ENCODE measurements around the gene AKT1.
A peak's percentile ranks its signal among the peaks of the same experiment; 100 is the strongest.

GRCh38 chr14:104826189-104826860 lies 30.8 kb upstream of the AKT1 start:
- TF ChIP-seq CTCF (IDR thresholded peaks at IDR 0.05; ENCODE audit: low read depth, low read length, missing input control) (peak; percentile 75), MAX (IDR thresholded peaks at IDR 0.05) (no peak), JUND (IDR thresholded peaks at IDR 0.05) (no peak), RAD21 (IDR thresholded peaks at IDR 0.05) (peak; percentile 67 to 71), ZBTB33 (IDR thresholded peaks at IDR 0.05) (no peak)

Data from liver (tissue), 3 donors.